DMS79 treated with DMSO at 0.1 percent for 48 hours (cell line): ENCODE results near the gene CNOT10.
"Not testable (repeated sequence)": the region's sequence is repeated elsewhere in the genome, so short reads cannot be mapped to it uniquely, and the experiment has no call there.

Source experiments
- DNase-seq: peaks from one replicate; lab custom pipeline; 2025; lab: John Stamatoyannopoulos, UW

CNOT10 gene

DNA sequence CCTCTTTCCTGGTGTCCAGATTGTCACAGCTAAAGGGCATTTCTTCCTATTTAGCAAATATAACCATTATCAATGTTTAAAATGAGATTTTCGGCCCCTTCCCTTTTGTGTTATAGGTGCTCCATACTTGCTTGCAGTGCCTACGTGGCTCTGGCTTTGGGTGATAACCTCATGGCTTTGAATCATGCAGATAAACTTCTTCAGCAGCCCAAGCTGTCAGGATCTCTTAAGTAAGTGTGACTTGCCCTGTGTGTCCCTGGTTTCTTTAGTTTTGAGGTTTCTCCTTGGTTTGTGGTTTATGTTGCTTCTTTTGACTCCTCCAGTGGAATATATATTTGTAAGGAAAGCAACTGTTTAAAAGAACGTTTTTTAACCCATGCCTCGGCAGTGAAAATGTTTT, 74.4 kb downstream of the CNOT10 start:
- DNase-seq: no peak

GRCh38 chr3:32764481-32764880, 79.5 kb downstream of the CNOT10 start:
- DNase-seq: no peak

- no peak for DNase-seq
Observed at GRCh38 chr3:32778389-32778788, 93.4 kb downstream of the CNOT10 start.

GRCh38 chr3:32780071-32780734, 95.2 kb downstream of the CNOT10 start:
- no peak for DNase-seq

- no peak for DNase-seq
Observed at GRCh38 chr3:32780735-32781210, 95.8 kb downstream of the CNOT10 start.

DNA sequence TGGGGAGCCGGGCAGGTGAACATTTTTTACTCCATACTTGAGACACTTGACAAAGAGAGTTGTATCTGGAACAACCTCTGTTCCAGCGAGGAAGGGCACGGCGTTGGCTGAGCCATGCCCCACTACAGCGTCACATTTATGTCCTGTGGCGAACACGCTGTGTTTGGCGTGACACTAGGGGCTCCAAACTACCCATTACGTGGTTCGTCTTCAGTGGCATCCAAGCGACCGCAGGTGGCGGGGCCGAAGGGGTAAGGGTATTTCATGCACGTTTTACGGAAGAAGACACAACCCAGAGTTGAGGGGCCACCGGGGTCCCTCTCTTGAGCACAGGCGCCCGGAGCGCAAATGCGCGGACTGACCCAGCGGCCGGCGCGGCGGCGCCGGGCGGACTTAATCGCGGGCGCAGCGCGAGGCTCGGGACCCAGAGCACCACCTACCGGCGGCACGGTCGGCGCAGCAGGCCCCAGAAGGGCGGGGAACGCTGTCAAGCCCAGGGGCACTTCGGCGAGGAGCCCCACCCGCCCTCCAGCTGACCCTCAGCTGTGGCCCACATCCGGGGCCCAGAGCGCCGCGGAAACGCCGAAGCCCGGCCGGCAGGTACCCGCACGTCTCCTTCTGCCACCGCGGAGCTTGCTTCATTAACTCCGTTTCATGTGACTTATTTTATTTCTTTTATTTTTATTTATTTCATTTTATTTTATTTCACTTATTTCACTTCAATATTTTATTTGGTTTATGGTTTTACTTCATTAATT, 96.4 kb downstream of the CNOT10 start:
- peak; percentile 35 for DNase-seq

DNA sequence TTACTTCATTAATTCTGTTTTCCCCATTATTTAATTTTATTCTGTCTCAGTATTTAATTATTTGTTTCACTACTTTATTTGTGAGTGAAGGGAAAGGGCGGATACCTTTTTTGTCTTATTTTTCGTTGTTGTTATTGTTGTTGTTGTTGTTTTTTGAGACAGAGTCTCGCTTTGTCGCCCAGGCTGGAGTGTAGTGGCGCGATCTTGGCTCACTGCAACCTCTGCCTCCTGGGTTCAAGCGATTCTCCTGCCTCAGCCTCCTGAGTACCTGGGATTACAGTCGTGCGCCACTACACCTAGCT, 96.9 kb downstream of the CNOT10 start:
- not testable (repeated sequence) for DNase-seq

GRCh38 chr3:32782407-32782806, 97.4 kb downstream of the CNOT10 start:
- DNase-seq: no peak

GRCh38 chr3:32791833-32792232, 106.8 kb downstream of the CNOT10 start:
- no peak for DNase-seq

DNA sequence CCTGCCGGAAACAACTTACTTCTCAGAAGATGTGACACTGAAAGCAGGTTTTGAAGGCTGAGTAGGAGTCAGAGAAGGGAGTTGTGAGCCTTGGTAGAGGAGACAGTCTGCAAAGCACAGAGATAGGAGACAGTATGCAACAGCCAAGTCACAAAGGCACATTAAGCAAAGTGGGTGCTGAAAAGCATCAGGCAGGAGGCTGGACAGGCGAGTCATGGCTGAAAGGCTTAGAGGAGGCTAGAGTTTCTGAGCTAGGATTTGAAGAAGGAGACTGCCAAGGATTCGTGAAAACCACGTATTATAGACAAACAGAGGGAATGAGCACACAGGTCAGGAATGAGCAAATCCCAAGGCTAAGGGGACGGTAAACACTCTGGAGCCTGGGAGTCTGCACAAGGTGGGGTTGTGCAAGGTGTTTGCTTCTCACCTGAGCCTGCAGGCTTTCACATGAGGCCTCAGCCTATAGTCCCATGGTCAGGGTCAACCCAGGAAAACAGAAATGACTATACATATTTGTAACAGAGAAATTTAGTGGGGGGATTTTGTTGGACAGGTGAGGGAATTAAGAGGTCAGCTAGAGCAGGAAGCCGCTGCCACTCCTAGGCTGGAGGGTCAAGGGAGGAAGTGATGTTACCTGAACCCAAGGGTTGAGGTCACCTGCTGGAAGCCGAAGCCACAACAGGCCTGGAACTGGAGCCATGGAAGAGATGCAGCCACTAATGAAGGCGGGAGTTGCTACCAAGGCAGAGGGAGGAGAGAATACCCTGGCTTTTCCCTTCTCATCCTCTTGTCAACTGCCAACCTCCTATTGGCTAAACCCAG, 109.7 kb downstream of the CNOT10 start:
- DNase-seq: no peak

DNA sequence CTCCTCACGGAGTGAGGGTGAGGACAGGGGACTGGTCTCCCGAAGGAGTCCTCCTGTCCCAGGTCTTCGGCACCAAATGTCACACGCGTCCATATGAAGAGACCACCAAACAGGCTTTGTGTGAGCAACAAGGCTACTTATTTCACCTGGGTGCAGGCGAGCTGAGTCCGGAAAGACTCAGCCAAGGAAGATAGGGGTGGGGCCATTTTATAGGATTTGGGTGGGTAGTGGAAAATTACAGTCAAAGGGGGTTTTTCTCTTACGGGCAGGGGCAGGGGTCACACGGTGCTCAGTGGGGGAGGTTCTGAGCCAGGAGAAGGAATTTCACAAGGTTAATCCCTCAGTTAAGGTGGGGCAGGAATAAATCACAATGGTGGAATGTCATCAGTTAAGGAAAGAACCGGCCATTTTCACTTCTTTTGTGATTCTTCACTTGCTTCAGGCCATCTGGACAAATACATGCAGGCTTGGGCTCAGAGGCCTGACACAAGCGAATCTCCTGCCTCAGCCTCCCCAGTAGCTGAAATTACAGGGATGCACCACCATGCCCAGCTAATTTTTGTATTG, 111.5 kb downstream of the CNOT10 start:
- DNase-seq: not testable (repeated sequence)

- no peak for DNase-seq
Observed at GRCh38 chr3:32797776-32798175, 112.8 kb downstream of the CNOT10 start.

DNA sequence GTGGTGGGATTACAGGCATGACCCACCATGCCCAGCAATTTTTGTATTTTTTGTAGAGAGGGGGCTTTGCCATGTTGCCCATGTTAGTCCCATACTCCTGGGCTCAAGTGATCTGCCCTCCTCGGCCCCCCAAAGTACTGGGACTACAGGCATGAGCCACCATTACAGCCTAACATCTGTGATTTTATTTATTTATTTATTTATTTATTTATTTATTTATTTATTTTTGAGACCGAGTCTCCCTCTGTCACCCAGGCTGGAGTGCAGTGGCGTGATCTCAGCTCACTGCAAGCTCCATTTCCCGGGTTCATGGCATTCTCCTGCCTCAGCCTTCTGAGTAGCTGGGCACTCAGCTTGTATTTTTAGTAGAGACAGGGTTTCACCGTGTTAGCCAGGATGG, 116.5 kb downstream of the CNOT10 start:
- DNase-seq: not testable (repeated sequence)

- DNase-seq: no peak
Observed at GRCh38 chr3:32813180-32813579, 128.2 kb downstream of the CNOT10 start.

GRCh38 chr3:32814361-32814760, 129.4 kb downstream of the CNOT10 start:
- no peak for DNase-seq

- DNase-seq: no peak
Observed at GRCh38 chr3:32815841-32816438, 131.0 kb downstream of the CNOT10 start.

- peak; percentile 6 for DNase-seq
Observed at GRCh38 chr3:32816439-32817256, 131.7 kb downstream of the CNOT10 start.

GRCh38 chr3:32817257-32817557, 132.2 kb downstream of the CNOT10 start:
- DNase-seq: no peak

DNA sequence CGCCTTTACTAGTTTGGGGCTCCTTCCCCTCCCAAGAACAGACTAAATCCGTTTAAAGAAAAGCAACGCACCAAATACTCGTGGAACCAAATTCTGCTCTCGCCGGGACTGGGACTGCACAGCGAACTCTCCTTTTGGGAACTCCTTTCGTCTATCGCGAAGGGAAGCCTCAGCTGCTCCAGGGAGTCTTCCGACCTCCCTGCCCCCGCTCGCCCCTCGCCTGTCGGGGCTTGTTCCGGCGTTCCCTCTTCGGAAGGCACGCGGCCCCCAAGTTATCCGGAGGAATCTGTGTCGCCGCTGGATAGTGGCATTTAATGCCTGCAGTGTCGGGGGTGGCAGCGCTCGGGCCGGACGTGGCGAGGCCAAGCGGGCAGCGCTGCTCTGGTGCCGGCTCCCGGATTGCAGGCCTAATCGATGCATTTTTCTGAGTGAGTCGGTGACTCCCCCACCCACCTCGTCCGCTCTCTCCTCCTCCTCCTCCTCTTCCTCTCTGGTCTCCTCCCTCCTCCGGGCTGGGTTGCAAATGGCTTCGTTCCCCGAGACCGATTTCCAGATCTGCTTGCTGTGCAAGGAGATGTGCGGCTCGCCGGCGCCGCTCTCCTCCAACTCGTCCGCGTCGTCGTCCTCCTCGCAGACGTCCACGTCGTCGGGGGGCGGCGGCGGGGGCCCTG, 132.7 kb downstream of the CNOT10 start, which contains the start of gene TRIM71:
TSS of gene TRIM71 (plus strand) at position 440 of the 671 bp plus-strand sequence. CDS start at position 524, 84 bp downstream.
- DNase-seq: no peak

GRCh38 chr3:32818229-32818969, 133.4 kb downstream of the CNOT10 start:
- DNase-seq: no peak
